ENCODE data around the gene ANKRD33B.

DNA sequence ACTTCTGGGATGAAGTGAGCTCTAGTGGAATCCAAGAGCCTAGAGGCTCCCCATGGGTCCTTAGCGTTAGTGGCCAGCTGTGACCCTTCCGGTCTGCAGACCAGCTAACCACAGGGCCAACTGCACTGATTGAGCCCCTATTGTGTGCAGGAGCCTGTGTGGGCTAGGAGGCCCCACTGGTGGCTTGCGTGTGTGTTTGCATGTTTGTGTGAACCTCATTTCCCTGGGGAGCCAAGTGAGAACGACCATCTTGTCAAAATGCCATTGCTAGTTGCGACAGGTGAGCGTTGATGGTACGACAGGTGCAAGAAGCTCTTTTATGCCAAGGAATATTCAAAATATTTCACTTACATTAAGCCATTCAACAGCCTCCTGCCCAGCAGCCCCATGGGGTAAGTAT lies 44.1 kb upstream of the ANKRD33B start:
- no peak for TF ChIP-seq POLR2AphosphoS5 (IDR thresholded peaks at IDR 0.05; ENCODE audit: low read depth, low read length)
- no peak for TF ChIP-seq TAF1 (IDR thresholded peaks at IDR 0.05; ENCODE audit: borderline replicate concordance, low read depth, low read length)
- no peak for TF ChIP-seq POLR2A (IDR thresholded peaks at IDR 0.05; ENCODE audit: low read depth, low read length)
